Measurements from ENCODE around the gene AMMECR1.

The AMMECR1 gene

GRCh38 chrX:110213183-110213582 is 104.7 kb downstream of the AMMECR1 start:
- no peak for DNase-seq (ENCODE audit: low read depth in 2 of 2, low spot score in 1 of 2)

- DNase-seq (ENCODE audit: low read depth in 2 of 2, low spot score in 1 of 2), result no peak
Observed at GRCh38 chrX:110212299-110212698, 105.6 kb downstream of the AMMECR1 start.

DNA sequence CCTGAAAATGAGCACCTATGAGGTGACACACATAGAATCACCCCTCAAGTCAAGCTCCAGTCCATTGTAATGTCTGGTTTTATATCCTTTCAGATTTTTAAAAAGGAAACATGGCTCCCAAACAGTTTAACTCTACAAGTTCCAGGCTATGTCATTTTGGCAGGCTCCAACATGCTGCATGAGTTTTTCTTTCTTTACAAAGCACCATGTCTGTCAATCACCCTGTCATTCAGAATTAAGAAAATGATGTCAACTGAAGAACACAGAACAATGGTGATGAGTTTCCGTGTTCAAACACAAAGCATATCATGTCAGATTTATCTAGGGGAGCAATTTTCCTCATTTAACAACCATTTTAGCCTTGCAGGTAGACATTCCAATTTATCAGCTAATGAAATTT is 106.5 kb downstream of the AMMECR1 start:
- no peak for DNase-seq (ENCODE audit: low read depth in 2 of 2, low spot score in 1 of 2)

GRCh38 chrX:110210417-110211139 is 107.3 kb downstream of the AMMECR1 start:
- DNase-seq (ENCODE audit: low read depth in 2 of 2, low spot score in 1 of 2), result no peak

DNA sequence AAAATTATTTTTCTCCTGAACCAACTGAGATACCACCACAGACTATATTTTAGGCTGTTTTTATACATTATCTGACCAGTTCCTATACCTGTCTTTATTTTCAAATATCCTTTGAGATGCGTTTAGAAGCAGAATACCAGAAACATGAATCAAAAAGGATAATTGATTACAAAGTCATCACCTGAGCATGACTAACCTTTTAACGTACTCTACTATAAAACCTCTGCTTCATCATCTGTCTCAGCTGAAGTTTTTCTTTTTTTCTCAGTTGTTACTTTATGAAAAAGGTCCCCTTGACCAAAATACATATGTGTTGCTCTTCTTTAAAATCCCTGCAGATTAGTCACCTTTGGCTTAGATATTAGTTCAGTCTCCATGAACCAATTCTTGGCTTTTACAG is 109.8 kb downstream of the AMMECR1 start:
- DNase-seq (ENCODE audit: low read depth in 2 of 2, low spot score in 1 of 2), result no peak

DNA sequence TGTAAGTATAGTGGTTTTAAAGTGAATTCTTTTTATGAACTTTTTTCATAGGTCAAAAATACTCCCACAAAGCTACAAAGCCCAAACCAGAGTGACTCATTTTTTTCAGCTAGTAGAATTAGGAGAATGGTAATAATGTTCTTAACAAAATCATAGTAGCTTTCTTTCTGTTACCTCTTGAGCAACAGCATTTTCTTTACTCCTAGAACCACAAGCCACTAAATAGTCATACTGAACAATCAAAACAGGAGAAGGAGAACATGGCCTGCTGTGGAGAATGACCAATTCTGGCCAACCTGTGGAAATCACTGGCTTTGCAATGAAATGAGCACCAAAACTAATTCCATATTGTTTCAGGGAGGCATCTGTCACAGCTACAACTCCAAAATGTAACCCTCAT is 112.9 kb downstream of the AMMECR1 start:
- DNase-seq (ENCODE audit: low read depth in 2 of 2, low spot score in 1 of 2), result no peak

- no peak for DNase-seq (ENCODE audit: low read depth in 2 of 2, low spot score in 1 of 2)
Observed at GRCh38 chrX:110201799-110202198, 116.1 kb downstream of the AMMECR1 start.

DNA sequence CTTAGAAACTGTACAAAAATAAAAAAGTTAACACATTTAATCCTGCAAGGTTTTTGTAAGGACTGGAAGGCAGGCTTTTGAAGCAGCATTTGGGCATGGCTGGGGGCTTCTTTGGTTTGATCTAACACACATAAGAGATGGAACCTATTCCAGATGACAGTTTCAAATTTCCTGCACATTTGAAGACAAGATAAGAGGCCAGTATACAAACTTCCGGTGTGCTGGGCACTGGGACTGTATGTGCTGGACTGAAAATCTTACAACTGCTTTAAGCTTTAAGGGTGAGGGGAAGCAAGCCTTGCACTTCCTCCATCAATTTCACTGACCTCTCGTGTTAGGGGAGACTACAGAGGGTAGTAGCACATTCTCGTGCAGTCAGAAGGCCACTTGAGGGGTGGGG is 122.9 kb downstream of the AMMECR1 start:
- no peak for DNase-seq (ENCODE audit: low read depth in 2 of 2, low spot score in 1 of 2)

DNA sequence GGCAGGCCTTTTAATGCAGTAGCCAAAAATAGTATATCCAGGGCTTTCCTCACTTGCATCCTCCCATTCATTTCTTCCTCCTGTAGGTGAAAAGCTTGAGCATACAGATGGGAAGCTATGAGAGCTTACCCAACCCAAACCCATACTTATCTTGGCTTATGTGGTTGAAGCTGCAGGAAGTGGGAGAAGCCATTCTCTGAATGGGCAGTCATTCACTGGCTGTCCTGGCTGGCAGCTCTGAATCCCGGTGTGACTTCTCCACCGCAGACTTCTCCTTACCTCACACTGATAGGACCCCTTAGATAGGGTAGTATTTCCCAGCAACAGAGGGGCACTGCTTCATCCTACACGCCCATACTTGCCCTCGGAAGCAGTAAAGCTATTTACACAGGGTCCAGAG is 125.4 kb downstream of the AMMECR1 start:
- DNase-seq (ENCODE audit: low read depth in 2 of 2, low spot score in 1 of 2), result no peak

GRCh38 chrX:110188701-110189558 is 129.0 kb downstream of the AMMECR1 start:
- no peak for DNase-seq (ENCODE audit: low read depth in 2 of 2, low spot score in 1 of 2)

- no peak for DNase-seq (ENCODE audit: low read depth in 2 of 2, low spot score in 1 of 2)
Observed at GRCh38 chrX:110183314-110183713, 134.6 kb downstream of the AMMECR1 start.

- no peak for DNase-seq (ENCODE audit: low read depth in 2 of 2, low spot score in 1 of 2)
Observed at GRCh38 chrX:110182865-110183264, 135.0 kb downstream of the AMMECR1 start.

DNA sequence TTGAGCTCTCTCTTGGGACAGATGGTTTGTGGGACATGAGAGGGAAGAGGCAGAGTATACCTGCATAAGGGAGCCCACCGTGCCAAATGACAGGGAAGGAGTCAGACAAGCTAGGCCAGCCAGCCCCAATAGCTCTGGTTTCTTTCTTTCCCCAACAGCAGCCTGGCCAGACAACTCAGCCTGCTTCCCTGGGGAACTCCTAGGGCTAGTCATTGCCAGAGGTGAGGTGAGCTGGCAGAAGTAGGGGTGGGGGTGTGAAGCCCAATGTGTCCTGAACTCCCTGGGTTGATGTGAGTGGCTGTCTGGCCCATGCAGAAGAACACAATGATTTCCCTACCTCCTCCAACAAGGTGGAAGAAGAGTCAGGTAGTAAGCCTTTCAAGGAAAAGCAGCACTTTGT is 135.5 kb downstream of the AMMECR1 start:
- DNase-seq (ENCODE audit: low read depth in 2 of 2, low spot score in 1 of 2), result no peak

DNA sequence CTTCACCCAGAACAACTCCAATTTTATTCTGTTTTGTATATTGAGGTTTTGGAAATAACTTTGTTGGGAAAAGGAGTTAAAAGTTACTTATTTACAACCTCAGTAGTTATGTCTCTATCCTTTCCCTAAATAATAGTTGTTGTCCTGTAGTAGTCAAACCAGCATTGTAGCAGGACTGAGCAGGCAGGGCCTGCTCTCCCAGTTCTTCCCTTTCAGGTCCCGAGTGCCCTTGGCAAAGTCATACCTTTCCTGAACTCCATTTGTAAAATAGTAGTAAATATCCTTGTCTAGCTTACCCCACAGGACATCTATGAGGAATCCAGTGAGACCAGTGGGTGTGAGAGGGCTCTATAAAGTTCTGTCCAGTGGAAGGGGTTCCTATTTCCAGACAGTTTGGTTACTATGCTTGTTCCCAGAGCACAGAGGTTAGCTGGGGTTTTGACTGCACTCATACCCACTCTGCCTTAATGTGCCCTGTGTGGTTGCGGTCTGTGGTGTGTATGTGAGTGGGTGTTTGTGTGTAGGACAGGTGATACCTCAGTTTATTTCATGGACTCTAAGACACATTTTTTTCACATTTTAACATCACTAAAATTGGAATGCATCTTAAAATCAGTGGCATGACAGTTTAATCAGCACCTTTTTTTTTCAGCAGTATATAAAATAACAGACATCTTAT is 136.3 kb downstream of the AMMECR1 start:
- DNase-seq (ENCODE audit: low read depth in 2 of 2, low spot score in 1 of 2), result no peak

GRCh38 chrX:110180928-110181310 is 137.0 kb downstream of the AMMECR1 start:
- DNase-seq (ENCODE audit: low read depth in 2 of 2, low spot score in 1 of 2), result no peak

DNA sequence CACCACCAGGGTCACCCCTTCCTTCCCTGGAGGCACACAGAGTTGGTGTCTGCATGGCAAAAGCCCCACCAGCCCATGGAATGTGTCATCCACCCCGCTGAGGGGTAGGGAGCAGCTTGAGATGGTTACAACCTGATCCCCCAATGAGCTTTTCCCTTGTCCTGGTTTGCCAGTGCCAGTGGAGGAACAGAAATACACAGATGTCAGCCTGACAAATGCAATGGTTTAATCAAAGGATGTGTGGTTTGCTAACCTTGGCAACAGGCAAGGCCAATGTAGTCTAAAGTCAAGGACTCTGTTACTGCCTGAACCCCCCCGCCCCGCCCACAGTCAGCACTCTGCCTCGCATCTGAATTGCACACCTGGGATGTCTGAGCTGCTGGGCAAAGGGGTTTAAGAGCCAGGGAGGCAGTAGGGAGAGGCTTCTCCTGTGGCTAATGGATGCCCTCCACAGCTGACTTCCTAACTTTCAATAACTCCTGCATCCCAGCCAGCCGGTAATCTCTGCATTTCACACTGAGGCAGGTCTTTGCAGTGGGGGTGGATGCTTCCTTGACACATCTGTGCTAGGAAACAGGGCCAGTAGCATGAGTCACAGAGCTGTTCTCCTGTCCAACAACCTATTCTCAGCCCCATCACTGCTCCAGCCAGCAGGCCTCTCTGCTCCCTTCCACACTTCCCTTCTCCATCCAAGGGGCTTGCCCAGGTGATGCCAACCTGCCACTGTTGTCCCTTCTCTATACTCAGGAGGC is 137.5 kb downstream of the AMMECR1 start:
- no peak for DNase-seq (ENCODE audit: low read depth in 2 of 2, low spot score in 1 of 2)

- no peak for DNase-seq (ENCODE audit: low read depth in 2 of 2, low spot score in 1 of 2)
Observed at GRCh38 chrX:110178179-110178865, 139.6 kb downstream of the AMMECR1 start.

- DNase-seq (ENCODE audit: low read depth in 2 of 2, low spot score in 1 of 2), result no peak
Observed at GRCh38 chrX:110175696-110176095, 142.2 kb downstream of the AMMECR1 start.

DNA sequence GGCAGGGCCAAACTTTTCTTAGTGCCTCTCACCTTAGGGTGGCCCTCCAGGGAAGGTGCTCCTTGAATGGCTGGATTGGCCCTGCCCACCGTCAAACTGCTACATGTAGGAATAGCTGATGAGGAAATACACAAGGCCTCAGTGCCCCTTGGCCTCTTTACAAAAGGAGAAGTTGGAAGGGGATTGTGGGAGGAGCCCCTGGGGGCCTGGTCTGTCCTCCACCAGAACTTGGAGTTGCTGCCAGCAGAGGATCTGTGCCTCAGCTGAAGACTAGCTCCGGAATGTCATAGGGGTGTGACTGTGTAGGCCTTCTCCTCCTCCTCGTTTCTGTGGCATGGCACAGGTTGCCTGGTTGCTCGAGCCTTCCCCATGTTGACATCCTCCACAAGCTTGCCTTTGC is 142.7 kb downstream of the AMMECR1 start:
- no peak for DNase-seq (ENCODE audit: low read depth in 2 of 2, low spot score in 1 of 2)
